ENCODE data around the gene ADARB2. TPM values are rescaled to one million over a fixed set of nuclear protein-coding genes. Genes with fewer than 3 reads are reported as not detected.

The ADARB2 gene
- total RNA-seq, 4 donors from 2014 or later, result 8.4 to 23.2 (median 19.6) TPM

- Histone ChIP-seq H3K4me3 (no peak overlapping the region), H3K27me3 (no peaks in the 10 kb centered on the region), H3K36me3 (no peaks in the 10 kb centered on the region), H3K27ac (no peak overlapping the region), H3K4me1 (no peaks in the 10 kb centered on the region), H3K9me3 (no peaks in the 10 kb centered on the region)
- 70 to 82% methylated on average over 8 of the region's 8 CpGs for WGBS, 2 donors
- DNase-seq (ENCODE audit: low spot score in 2 of 2), result no peak
- TF ChIP-seq CTCF (IDR thresholded peaks at IDR 0.05) (no peak), POLR2A (IDR thresholded peaks at IDR 0.05) (no peak), EP300 (IDR thresholded peaks at IDR 0.05) (no peak)
Observed at GRCh38 chr10:1577945-1578344, 159.4 kb downstream of the ADARB2 start.

DNA sequence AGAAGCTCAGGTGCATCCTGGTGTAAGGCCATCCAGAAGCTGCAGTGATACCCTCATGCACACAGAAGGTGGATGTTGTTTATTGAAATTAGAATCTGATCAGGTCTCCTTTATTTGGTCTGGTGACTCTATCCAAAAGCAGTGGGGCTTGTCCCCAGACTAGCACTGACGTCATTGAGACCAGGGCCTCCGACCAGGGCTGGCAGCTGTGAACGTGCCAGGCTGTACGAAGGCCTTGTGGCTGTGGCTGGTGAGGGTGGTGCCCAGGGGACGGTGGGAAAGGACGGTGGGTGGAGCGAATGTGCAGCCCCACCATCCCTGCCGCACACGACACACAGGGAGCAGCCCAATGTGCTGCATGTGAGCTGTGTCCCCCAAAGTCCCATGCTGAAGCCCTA lies 160.0 kb downstream of the ADARB2 start:
- Histone ChIP-seq H3K9me3 (no peaks in the 10 kb centered on the region), H3K27me3 (no peaks in the 10 kb centered on the region), H3K4me3 (no peak overlapping the region), H3K36me3 (no peaks in the 10 kb centered on the region), H3K27ac (no peak overlapping the region), H3K4me1 (no peaks in the 10 kb centered on the region)
- TF ChIP-seq POLR2A (IDR thresholded peaks at IDR 0.05), result no peak
- no peak for TF ChIP-seq CTCF (IDR thresholded peaks at IDR 0.05)
- no peak for TF ChIP-seq EP300 (IDR thresholded peaks at IDR 0.05)
- no peak for DNase-seq (ENCODE audit: low spot score in 2 of 2)
- WGBS, 2 donors, result 72% methylated on average over 9 of the region's 9 CpGs

GRCh38 chr10:1576467-1577372 lies 160.6 kb downstream of the ADARB2 start:
- 74 to 81% methylated on average over 13 to 16 of the region's 16 CpGs for WGBS, 2 donors
- no peak for DNase-seq (ENCODE audit: low spot score in 2 of 2)
- no peaks in the 10 kb centered on the region for H3K4me1 ChIP-seq
- H3K4me3 ChIP-seq, result no peak overlapping the region
- H3K9me3 ChIP-seq, result no peaks in the 10 kb centered on the region
- no peaks in the 10 kb centered on the region for H3K36me3 ChIP-seq
- no peak overlapping the region for H3K27ac ChIP-seq
- no peak for TF ChIP-seq POLR2A (IDR thresholded peaks at IDR 0.05)
- no peak for TF ChIP-seq EP300 (IDR thresholded peaks at IDR 0.05)
- TF ChIP-seq CTCF (IDR thresholded peaks at IDR 0.05), result no peak
- no peaks in the 10 kb centered on the region for H3K27me3 ChIP-seq

GRCh38 chr10:1575481-1576244 lies 161.7 kb downstream of the ADARB2 start:
- 33 to 57% methylated on average over 5 to 10 of the region's 13 CpGs for WGBS, 2 donors
- H3K27me3 ChIP-seq, result no peaks in the 10 kb centered on the region
- no peaks in the 10 kb centered on the region for H3K4me1 ChIP-seq
- DNase-seq (ENCODE audit: low spot score in 2 of 2), result no peak
- no peak overlapping the region for H3K27ac ChIP-seq
- H3K9me3 ChIP-seq, result no peaks in the 10 kb centered on the region
- TF ChIP-seq EP300 (IDR thresholded peaks at IDR 0.05) (no peak), POLR2A (IDR thresholded peaks at IDR 0.05) (no peak), CTCF (IDR thresholded peaks at IDR 0.05) (no peak)
- H3K4me3 ChIP-seq, result no peak overlapping the region
- H3K36me3 ChIP-seq, result no peaks in the 10 kb centered on the region

GRCh38 chr10:1574719-1575118 lies 162.6 kb downstream of the ADARB2 start:
- no peak overlapping the region for H3K27ac ChIP-seq
- 80% methylated on average over 2 of the region's 2 CpGs for WGBS, 2 donors
- no peaks in the 10 kb centered on the region for H3K9me3 ChIP-seq
- no peak for TF ChIP-seq CTCF (IDR thresholded peaks at IDR 0.05)
- no peak for TF ChIP-seq POLR2A (IDR thresholded peaks at IDR 0.05)
- no peak for TF ChIP-seq EP300 (IDR thresholded peaks at IDR 0.05)
- no peak for DNase-seq (ENCODE audit: low spot score in 2 of 2)
- H3K27me3 ChIP-seq, result no peaks in the 10 kb centered on the region
- no peaks in the 10 kb centered on the region for H3K4me1 ChIP-seq
- no peaks in the 10 kb centered on the region for H3K36me3 ChIP-seq
- H3K4me3 ChIP-seq, result no peak overlapping the region
